GM19023 (cell line): ENCODE results near the gene OR8B8.
"Not testable (repeated sequence)": the region's sequence is repeated elsewhere in the genome, so short reads cannot be mapped to it uniquely, and the experiment has no call there.

Experiments used
- ATAC-seq: cut with Tn5 transposase; IDR thresholded peaks from one replicate; pipeline ENCODE4 v1.9.1; 2021; ENCODE audit warnings: mild to moderate bottlenecking, moderate library complexity; ENCODE audit not compliant: unreplicated experiment

OR8B8 gene

DNA sequence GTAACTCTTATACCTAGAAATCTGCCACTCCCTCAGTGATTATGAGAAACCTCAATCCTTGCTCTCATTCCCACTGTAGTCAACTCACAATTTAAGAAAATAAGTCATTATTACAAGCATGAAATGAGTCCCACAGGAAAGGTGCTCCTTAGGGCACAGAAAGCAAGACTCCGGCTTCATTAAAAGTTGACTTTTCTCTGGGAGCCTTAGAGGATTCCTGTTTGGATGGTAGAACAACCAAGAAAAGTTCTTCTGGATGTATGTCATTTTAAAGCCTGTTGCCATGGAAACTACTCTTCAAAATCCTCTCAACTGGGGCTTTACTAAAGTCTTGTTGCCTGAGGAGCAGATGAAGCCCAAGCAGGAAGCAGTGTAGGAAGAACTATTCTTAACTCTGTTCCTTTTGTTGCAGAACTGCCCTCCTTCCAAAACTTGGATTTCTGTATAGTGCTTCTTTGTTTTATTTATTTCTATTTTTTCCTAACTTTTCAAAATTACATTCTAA lies at the start of gene OR8B8:
TSS of gene OR8B8 (minus strand) at position 51 of the 505 bp plus-strand sequence. CDS start 4,611 bp downstream, outside the sequence.
- no peak for ATAC-seq

- ATAC-seq, result no peak
Observed at GRCh38 chr11:124493016-124493655, 47.6 kb upstream of the OR8B8 start.

DNA sequence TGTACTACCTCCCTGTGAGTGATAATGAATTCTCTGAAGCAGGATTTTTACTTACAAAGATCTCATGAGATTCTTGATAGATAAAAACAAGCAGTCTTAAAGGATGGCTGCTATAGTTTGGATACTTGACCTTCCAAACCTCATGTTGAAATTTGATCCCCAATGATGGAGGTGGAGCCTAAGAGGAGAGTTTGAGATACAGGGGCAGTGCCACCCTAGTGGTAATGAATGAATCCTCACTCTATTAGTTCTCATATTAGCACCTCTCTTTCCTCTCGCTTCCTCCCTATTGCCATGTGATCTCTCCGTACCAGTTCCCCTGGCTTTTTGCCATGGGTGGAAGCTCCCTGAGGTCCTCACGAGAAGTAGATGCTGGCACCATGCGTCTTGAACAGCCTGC lies 37.9 kb upstream of the OR8B8 start:
- no peak for ATAC-seq

DNA sequence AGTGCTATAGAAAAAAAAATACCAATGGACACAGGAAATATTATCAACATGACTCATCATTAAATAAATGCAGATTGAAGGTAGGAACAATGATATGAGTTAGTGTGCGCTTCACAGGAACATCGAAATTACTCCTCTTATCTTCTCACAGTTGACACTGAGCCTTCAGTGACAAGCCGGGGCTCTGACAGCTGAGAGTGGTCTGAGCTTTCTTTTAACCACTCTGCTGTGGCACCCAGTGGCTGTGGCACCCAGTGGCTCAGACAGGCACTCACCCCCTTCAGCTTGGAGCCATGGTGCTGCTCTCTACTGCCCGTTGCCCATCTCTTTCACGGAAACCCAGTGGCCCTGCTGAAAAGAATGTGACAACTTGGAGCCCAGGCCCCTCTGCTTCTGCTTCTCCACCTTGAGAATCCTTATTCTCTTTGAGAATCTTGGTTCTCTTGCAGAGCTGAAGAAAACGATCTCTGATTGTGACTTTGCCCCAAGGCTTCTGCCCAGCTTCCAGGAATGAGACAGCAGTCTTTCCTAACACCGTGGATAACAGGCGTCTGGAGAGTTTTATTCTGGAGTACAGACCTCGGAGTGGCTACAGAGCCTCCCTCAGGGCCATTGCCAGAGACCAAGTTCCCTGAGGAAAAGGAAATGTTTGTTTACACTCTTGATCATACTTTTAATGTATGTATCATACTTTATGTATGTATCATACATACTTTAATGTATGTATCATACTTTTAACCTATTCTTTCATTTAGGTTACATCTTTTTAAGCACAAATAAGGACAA lies 37.1 kb upstream of the OR8B8 start:
- ATAC-seq, result no peak

DNA sequence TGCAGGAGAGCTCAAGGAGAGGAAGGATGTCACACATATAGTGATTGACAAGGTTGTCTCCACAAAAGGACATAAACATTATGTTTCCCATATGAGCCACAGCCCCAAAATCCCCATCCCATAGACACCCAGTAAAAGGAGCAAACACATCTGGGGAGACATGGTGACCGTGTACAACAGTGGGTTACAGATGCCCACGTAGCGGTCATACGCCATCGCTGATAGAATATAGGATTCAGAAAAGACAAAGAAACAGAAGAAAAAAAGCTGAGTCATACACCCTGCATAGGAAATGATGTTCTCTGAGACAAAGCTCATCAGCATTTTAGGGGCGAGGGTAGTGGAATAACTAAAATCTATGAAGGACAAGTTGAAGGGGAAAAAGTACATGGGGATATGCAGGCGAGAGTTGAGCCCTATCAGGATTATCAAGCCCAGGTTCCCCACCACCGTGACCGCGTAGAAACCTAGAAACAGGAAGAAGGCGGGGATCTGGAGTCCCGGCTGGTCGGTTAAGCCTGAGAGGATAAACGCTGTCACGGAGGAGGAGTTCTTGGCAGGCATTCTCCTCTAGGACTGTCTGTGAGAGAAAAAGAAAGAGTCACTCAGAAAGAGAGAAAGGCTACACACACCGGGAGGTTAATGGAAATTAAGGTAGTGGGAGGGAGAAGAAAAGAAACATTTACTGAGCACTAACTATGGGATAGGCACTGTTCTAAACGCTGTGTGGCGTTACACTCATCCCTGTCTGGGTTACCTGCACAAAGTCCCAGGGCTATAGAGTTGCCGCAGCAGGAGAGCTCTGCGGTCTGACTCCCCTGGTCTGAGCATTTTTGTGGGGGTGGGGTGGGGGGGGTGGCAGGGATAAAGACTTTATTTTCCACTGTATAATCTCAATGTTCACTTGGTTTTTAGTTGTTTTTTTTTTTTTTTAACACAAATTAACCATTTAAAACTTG lies 36.1 kb upstream of the OR8B8 start:
- ATAC-seq, result peak; percentile 50

DNA sequence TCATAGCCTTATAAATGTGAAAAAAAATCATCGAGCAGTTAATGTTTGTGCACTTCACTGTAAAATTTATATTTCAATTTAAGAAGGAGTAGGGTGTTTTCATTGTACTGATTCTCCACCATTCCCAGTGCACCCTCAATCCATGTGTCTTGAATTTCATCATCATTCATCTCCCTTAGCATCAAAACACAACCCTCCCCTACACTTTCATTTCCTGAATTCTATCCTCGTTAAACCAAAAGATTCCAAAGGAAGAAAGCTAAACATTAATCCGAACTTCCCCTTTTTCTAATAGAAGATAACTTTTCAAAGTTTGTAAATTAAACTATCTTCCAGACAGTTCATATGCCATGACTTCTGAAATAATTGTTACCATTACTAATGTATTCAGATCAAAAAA lies 34.1 kb upstream of the OR8B8 start:
- no peak for ATAC-seq

GRCh38 chr11:124475265-124475664 lies 29.8 kb upstream of the OR8B8 start:
- no peak for ATAC-seq

GRCh38 chr11:124474779-124475178 lies 29.3 kb upstream of the OR8B8 start:
- ATAC-seq, result no peak

DNA sequence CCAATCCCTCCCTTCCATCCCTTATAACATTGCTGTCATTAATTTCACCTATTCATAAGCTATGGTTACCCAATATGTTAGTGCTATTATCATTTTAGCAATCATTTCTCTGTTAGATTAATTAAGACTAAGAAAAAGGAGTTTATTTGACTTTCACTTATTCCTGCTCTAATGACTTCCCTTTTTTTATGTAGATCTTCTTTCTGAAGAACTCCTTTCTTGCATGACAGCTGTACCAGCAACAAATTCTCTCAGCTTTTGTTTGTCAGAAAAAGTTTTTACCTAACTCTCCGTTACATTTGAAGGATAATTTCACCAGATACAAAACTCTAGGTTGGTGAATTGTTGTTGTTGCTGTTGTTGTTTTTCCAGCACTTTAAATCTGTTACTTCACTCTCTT lies 28.6 kb upstream of the OR8B8 start:
- no peak for ATAC-seq

DNA sequence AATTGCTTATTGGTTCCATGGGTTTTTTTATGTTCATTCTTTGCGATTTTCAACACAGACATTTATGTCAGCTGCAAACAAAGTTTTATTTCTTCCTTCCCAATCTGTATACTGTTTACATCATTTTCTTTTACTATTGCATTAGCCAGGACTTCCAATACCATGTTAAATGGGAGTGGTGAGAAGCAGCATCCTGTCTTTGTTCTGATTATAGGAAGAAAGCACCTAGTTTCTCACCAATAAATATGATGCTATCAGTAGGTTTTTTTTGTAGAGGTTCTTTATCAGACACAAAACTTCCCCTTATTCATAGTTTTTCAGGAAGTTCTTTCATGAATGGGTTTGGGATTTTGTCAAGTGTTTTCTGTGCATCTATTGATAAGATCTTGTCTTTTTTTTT lies 28.0 kb upstream of the OR8B8 start:
- no peak for ATAC-seq

- ATAC-seq, result no peak
Observed at GRCh38 chr11:124470561-124471227, 25.2 kb upstream of the OR8B8 start.

DNA sequence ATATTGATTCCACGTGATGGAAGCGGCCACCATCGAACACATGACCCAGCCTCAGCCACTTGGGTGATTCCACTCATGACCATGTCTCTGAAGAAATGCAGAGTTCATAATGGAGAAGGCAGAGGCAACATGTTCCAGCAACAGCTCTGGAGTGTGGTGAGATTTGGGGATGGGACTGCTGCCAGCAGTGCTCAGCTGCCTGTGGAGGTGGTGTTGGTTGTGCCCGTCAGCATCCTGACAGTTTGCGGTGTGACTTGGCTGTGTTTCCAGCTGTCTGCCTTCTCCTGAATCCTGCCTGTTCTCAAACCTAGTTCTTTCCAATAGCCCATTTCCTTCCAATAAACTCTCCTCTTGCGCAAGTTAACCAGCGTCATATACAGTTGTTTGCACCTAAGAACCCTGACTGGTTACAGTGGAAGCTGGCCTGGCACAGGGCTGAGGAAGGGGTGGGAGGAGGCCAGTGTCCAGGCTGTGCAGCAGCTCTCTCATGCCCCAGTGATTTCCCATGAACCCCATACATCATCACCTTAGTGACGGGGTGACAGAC lies 22.0 kb upstream of the OR8B8 start:
- ATAC-seq, result no peak

DNA sequence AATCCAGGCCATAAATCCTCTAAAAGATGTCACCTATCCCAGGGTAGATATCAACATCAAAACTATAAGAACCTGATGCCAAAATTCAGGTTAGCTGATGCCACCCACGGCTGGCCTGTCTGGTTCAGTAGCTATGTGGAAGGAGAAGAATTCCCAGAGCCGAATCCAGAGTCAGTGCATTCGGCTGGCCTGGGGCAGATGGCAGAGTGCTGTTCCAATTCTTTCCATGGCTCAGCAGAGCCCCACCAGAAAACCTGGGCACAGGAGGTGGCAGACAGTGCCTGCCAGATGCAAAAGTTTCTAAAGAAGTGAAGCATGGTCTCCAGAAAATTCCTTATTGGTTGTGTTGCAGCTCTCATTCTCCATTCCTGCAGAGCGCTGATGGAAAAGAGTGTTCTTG lies 19.9 kb upstream of the OR8B8 start:
- ATAC-seq, result no peak

DNA sequence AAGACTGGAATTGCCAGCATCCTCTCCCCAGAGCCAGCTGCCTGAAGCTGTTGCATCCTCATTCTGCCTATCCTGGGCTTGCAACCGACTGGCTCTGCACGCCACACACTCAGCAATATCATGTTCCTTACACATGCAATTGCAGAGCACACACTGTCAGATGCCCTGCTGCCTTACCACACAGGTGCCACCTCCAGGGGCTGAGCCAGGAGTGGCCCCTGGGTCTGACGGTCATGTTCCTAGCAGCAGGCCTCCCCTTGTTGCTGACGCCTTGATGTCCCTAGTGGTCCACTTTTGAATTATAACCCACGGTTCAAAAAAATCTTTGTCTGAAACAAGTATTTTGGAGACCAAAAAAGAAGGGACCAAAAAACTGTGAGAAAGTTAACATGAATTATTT lies 18.5 kb upstream of the OR8B8 start:
- ATAC-seq, result no peak

DNA sequence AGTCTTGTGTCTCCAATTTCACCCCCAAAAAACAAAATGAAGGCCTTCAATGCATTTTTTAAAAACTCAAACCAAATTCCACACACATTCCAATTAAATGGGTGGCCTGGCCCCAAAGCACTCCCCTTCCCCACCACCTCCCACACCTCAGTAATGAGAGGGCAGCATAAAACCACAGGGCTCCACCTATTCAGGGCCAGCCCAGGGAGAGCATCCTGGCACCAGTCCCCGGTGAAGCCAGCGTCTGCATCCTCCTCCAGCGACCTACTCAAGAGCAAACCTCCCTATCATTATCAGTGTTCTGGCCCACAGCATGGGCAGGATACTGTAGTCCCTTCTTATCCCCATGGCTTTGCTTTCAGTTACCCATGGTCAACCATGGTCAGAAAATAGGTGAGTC lies 17.8 kb upstream of the OR8B8 start:
- no peak for ATAC-seq

- no peak for ATAC-seq
Observed at GRCh38 chr11:124460459-124460858, 15.0 kb upstream of the OR8B8 start.

DNA sequence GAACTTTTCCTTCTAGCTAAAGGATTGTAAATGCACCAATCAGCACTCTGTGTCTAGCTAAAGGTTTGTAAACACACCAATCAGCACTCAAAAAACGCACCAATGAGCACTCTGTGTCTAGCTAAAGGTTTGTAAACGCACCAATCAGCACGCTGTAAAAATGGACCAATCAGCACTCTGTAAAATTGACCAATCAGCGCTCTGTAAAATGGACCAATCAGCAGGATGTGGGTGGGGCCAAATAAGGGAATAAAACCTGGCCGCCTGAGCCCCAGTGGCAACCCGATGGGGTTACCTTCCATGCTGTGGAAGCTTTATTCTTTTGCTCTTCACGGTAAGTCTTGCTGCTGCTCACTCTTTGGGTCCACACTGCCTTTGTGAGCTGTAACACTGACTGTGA lies 13.9 kb upstream of the OR8B8 start:
- ATAC-seq, result not testable (repeated sequence)

- no peak for ATAC-seq
Observed at GRCh38 chr11:124454552-124454951, 9.1 kb upstream of the OR8B8 start.

DNA sequence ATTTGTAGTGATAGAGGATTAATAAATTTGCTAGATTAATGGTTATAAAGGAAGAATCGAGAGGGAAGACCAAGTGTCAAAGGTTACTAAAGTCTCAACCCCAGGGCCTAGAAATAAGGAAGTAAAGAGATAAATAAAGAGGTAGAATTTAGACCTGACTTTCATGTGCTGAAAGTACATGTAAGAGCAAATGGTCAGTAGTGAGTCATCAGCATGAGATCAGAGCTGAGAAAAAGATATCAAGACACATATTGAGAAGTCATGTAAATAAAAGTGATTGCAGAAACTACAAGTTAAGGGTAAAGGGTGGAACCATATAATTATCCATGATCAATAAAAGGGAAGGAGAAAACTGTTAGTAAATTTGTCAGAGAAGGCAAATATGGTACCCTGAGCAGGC lies 1.4 kb upstream of the OR8B8 start:
- no peak for ATAC-seq

DNA sequence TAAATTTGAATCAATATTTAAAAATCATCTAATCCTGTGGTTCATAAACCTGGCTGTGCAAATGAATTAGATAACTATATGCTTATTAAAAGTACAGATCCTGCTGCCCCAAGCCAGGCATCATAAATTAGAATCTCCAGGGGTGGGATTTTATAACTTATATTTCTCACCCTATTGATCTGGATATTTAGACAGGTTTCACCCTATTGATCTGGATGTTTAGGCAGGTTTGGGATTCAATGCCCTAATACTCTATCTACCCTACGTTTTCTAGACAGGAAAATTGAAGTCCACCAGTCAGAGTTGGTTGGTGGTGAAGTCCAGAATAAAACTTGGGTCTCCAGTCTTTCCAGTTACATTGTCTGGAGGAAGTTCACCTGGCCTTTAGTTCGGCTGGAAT lies 2.6 kb downstream of the OR8B8 start:
- ATAC-seq, result no peak
